ENCODE measurements around the gene C3orf70.

The C3orf70 gene

GRCh38 chr3:185084402-185084801 lies 68.5 kb downstream of the C3orf70 start:
- no peak for DNase-seq

GRCh38 chr3:185082829-185083228 lies 70.0 kb downstream of the C3orf70 start:
- no peak for DNase-seq

GRCh38 chr3:185082149-185082548 lies 70.7 kb downstream of the C3orf70 start:
- DNase-seq: no peak

GRCh38 chr3:185081521-185081920 lies 71.3 kb downstream of the C3orf70 start:
- DNase-seq: no peak

GRCh38 chr3:185079625-185080024 lies 73.2 kb downstream of the C3orf70 start:
- no peak for DNase-seq

- DNase-seq: no peak
Measured at GRCh38 chr3:185076219-185076618, 76.6 kb downstream of the C3orf70 start.

GRCh38 chr3:185075547-185075946 lies 77.3 kb downstream of the C3orf70 start:
- no peak for DNase-seq

GRCh38 chr3:185071287-185071800 lies 81.5 kb downstream of the C3orf70 start:
- DNase-seq: no peak

GRCh38 chr3:185070491-185071286 lies 82.2 kb downstream of the C3orf70 start:
- no peak for DNase-seq

GRCh38 chr3:185069037-185070030 lies 83.5 kb downstream of the C3orf70 start:
- no peak for DNase-seq

- no peak for DNase-seq
Measured at GRCh38 chr3:185067173-185067572, 85.7 kb downstream of the C3orf70 start.

- no peak for DNase-seq
Measured at GRCh38 chr3:185066251-185066650, 86.6 kb downstream of the C3orf70 start.

GRCh38 chr3:185065059-185065458 lies 87.8 kb downstream of the C3orf70 start:
- no peak for DNase-seq

- no peak for DNase-seq
Measured at GRCh38 chr3:185063431-185063830, 89.4 kb downstream of the C3orf70 start.

GRCh38 chr3:185062191-185062590 lies 90.7 kb downstream of the C3orf70 start:
- DNase-seq: no peak

GRCh38 chr3:185060655-185061054 lies 92.2 kb downstream of the C3orf70 start:
- no peak for DNase-seq

- no peak for DNase-seq
Measured at GRCh38 chr3:185059766-185060165, 93.1 kb downstream of the C3orf70 start.

- DNase-seq: no peak
Measured at GRCh38 chr3:185058796-185059195, 94.1 kb downstream of the C3orf70 start.

GRCh38 chr3:185057829-185058228 lies 95.0 kb downstream of the C3orf70 start:
- DNase-seq: no peak

GRCh38 chr3:185056908-185057307 lies 96.0 kb downstream of the C3orf70 start:
- no peak for DNase-seq

- DNase-seq: no peak
Measured at GRCh38 chr3:185052631-185053030, 100.2 kb downstream of the C3orf70 start.

GRCh38 chr3:185051801-185052200 lies 101.1 kb downstream of the C3orf70 start:
- no peak for DNase-seq

- DNase-seq: no peak
Measured at GRCh38 chr3:185049710-185050109, 103.2 kb downstream of the C3orf70 start.

- no peak for DNase-seq
Measured at GRCh38 chr3:185046603-185047002, 106.3 kb downstream of the C3orf70 start.

Measured in activated CD4-positive, alpha-beta T cell treated with anti-CD3 and anti-CD28 coated beads, Interleukin-10, Interleukin-2, amounts not matched to agents 100 ng/mL and 50 ng/mL, durations not matched to agents 16 hours and 8 hours (primary cell).